GM19351 (cell line): Measurements from ENCODE around the gene ACOT8.

Source experiments
- ATAC-seq: cut with Tn5 transposase; IDR thresholded peaks from one replicate; pipeline ENCODE4 v1.9.1; 2021; ENCODE audit warnings: mild to moderate bottlenecking, moderate library complexity; ENCODE audit not compliant: unreplicated experiment

Gene ACOT8

DNA sequence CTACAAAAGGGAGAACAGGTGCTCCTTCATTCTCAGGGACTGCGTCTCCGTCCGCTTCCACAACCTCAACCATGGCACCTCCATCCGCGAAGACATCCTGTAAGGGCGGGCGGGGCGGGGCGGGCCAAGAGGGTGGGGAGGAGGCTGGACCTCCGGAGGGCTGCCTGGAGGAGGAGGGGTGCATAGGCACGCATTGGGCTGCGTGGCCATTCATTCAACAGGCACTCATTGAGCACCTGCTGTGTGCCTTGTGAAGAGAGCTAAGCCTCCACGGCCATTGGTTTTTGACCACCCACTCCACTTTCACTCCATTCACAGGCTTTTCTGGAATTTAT lies 657 bp upstream of the ACOT8 start:
- ATAC-seq = peak; percentile 34

DNA sequence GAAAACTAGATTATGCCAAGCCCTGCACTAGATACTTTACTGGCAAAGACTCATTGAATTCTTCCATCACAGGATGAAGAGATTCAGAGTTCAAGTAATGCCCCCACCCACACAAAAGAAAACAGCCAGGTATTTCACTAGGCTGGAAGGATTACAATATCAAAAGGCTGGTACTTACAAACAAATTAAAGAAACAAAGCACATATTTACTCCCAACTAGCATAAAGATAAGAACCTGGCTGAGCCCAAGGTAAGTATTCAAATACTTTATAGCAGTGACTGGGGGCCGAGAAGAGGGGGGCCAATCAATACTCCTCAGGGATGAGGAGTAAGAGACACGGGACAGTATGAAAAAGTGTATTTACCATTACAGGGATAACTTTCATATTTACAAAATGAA lies 3.7 kb downstream of the ACOT8 start:
- no peak for ATAC-seq

DNA sequence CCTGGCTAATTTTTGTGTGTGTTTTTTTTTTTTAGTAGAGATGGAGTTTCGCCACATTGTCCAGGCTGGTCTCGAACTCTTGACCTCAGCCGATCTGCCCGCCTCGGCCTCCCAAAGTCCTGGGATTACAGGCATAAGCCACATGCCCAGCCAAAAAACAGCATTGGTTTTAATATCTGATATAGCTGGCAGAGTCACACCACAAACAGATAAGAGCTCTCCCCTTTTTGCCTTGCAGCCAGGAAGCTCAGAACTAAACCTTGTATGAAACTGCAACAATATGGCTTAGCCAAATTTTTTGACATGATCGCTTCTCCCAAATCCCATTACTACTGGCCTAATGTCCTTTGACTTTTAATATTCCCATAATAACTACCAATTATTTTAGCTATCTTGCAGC lies 4.9 kb downstream of the ACOT8 start:
- ATAC-seq = no peak

DNA sequence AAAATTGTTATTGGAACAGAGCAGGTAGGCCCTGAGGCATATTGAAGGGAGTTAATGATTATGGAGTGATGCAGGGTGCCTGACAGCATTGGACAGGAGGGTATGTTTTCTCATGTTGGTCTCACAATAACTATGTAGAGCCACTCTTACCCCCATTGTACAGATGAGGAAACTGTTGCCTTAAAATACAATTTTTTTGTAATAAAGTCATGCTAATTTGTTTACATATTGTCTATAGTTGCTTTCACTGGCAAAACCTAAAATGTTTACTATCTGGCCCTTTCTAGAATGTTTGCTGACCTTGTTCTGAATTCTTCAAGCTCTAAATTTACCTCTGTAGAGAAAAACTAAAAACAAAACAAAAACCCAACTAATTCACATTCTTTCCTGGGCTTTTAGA lies 5.7 kb downstream of the ACOT8 start:
- no peak for ATAC-seq

DNA sequence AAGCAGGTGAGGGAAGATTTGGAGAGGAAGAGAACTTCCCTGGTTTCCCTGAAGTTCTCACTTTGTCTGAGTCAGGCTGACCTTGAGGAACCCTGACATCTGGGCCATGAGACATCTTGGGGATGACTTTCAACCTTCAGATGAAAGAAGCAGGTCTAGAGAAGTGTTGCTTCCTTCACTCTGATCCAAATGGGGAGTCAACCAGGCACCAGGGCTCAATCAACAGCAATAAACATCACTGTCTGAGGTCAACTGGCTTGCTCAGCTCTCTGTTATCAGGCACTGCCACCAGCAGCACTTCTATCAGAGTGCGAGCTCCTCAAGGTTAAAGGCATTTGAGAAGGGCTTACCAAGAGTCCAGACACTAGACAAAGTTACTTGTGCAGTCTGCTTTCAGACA lies 6.3 kb downstream of the ACOT8 start:
- ATAC-seq = no peak

DNA sequence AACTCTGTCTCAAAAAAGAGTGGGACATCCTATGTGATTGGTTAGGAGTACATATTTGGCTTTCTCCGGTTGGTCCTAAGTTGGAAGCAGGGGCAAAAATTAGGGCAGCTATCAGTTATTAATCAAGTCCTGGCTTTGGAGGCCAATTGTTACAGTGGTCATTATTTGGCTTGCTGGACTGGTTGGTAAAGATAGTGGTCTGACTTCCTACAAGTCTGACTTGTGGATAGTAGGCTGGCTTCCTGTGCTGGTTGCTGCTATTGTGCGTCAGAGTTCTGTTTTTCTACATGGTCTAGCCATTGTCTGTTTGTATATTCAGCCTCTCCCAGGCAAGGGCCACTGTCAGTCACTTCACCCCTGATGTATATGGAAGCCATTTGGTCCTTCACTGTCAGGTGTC lies 7.0 kb downstream of the ACOT8 start:
- no peak for ATAC-seq

DNA sequence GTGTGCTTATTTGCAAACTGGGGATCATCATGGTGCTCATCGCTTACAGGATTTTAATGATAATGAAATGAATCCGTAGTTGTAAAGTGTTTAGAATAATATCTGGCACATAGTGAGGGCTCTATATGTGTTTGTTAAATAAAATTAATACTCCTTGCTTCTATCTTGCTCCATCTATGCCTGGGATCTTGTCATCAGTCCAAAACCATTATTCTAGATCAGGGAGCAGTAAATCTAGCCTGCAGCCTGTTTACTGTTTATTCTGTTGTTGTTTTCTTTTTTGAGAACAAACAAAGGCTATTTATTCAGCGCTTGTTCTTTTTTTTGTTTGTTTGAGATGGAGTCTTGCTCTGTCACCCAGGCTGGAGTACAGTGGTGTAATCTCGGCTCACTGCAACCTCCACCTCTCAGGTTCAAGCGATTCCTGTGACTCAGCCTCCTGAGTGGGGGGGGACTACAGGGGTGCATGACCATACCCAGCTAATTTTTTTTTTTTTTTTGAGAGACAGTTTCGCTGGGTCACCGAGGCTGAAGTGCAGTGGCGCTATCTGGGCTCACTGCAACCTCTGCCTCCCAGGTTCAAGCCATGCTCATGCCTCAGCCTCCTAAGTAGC lies 8.1 kb downstream of the ACOT8 start:
- ATAC-seq = no peak

DNA sequence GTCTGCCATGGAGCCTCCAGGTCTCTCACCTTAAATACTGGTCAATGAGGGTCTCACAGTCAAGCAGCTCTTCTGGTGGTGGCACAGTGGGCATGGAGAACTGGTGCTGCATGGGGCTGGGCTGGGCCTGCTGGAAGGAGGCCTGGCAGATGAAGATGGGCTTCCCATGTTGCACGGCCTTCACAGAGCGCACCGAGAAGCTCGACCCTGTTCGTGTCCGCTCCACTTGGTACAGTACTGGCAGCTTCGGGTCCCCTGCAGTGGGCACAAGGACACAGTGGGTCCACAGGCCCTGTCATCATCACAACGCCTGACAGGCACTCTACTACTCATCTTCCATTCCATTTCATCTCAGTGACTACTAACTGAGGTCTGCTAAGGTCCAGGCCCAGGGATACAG lies 8.8 kb downstream of the ACOT8 start:
- ATAC-seq = no peak

DNA sequence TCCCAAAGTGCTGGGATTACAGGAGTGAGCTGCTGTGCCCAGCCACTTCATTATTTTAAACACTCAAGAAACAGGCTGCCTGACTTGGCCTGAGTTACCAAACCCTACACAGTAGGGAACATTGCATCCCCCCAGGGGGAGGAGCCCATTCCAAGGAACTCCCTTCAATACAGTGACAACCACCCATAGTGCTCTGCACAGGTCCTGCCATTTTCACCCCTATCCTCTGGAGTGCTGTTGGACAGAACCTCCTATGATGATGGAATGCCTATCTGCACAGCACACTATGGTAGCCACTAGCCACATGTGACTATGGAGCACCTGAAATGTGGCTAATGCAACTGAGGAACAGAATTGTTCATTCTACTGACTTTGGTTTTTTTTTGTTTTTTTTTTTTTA lies 11.7 kb downstream of the ACOT8 start:
- no peak for ATAC-seq

DNA sequence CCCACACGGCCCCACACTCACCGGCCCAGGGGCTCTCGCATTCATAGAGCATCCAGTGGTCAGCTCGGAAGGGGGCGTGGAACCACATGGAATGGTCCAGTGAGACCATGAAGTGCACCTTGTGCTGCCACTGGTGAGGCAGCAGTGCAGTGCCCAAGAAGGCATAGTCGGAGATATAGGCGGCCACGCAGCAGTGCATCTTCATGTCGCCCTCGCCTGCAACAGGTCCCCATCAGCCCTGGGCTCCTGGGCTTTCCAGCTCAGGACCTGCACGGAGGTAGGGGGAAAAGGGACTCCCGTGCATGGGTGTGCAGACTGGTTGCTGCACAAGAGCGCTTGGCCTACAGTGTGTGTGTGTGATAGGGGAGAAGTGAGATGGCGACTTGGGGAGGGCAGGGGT lies 13.7 kb downstream of the ACOT8 start:
- no peak for ATAC-seq

DNA sequence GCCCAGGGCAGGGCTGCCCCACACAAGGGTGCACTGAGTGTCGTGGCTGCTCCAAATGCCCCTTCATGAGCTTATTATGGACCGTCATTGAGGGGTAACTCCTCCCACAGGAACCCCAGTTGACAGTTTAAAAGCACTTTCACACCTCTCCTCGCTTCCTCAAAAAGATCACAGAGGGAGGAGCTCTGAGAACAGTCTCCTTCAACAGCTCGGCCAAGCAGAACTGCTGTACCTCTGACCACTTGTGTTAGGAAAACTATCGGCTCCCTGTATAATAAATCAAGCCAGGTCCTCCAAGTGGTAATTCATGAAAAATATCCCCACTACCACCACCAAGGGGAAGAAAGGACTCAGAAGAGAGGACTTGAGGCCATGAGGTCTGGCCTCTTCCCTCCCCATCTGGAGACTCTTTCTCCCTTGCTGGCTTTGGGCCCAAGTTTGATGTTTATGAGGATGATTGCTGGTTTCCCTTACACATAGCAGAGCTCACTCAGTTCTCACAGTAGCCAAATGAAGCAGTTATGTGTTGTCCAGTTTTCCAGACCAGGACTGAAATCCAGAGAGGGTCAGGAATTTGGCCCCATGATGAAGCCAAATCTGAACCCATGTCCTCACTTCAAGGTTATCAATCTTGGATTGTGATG lies 14.9 kb downstream of the ACOT8 start:
- ATAC-seq = peak; percentile 84

DNA sequence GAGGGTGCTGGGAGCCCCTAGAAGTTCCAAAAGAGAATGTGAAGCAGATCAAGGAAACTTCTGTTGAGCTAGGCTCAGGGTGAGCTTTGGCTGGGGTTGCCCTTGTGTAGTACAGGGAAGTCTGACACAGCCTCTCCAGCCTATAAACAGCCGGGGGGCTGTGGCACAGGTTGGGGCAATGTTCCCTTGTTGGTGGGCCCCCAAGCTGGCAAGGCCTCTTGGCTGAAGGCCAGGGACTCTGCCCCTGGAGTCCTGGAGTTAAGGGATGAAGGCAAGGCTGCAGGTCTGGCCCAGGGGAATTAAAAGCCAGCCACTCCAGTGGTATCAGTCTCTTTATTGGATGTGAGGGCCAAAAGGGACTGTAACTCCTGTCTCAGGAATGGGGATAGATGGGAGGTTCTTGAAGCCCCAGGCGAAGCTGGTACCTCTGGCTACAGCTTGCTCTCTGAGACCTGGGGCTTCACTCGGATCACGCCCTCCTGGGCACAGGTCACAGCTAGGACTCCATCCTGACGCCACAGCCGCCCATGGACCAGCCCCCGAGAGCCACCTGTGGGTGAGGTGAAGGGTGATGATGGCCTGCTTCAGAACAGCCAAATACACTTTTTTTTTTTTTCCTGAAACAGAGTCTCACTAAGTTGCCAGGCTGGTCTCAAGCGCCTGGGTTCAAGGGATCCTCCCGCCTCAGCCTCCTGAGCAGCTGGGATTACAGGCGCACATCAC lies 15.6 kb downstream of the ACOT8 start:
- ATAC-seq = no peak

DNA sequence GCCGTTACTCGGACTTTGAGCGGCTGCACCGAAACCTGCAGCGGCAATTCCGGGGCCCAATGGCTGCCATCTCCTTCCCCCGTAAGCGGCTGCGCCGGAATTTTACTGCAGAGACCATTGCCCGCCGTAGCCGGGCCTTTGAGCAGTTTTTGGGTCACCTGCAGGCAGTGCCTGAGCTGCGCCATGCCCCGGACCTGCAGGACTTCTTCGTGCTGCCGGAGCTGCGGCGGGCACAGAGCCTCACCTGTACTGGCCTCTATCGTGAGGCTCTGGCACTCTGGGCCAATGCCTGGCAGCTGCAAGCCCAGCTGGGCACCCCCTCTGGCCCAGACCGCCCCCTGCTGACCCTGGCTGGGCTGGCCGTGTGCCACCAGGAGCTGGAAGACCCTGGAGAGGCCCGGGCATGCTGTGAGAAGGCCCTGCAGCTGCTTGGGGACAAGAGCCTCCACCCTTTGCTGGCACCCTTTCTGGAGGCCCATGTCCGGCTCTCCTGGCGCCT lies 16.4 kb downstream of the ACOT8 start:
- no peak for ATAC-seq

DNA sequence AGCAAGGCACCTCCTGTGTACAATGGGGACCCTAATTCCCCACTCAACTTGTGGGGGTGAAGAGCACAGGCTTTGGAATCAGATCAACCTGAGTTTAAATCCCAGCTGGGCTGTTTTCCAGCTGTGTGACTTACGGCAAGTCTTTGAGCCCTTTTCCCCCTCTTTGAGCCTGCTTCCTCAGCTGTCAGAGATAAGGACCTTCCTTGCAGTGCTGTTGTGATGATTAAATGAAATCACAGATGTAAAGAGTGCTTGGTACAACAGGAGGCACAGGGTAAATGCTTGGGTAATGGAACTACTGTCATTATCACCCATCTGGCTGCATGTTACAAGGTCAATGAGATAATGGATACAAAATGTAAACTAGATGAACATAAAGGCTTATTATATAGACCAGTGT lies 20.4 kb downstream of the ACOT8 start:
- no peak for ATAC-seq

DNA sequence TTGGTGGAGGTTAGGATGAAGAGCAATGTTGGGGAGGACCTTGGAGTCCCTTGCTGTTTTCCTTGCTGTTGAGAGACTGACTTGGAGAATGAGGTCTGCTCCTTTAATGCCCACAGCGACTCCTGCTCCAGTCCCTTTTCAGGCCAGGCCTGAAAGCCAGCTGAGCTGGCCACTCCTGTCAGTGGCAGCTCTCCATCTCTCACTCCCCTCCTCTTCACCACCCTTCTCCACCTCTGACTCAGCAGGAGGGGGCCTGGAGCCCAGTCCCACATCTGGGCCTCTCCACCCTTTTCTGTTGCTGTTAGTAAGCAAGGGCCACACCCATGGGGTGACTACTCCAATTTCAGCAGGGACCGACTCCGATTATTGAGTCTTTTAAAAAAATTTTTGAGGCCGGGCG lies 21.4 kb downstream of the ACOT8 start:
- ATAC-seq = no peak

DNA sequence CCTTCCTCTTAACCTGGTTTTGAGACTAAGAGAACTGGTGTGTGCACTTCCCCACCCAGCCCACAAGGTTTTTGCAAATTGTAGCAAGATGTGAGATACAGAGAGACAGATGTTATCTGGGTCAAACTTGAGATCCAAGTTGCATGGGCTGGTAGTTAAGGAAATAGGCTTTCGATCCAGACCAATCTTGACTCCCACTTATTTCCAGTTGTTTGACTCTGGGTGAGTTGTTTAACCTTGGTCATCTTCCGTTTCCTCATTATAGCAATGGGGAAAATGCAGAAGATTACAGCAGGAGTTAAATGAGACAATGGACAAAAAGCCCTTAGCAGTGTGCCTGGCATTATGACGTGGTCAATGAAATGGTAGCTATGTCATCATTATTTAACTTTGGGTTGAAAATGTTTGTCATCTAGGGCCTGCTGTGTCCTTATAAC lies 21.8 kb downstream of the ACOT8 start:
- ATAC-seq = no peak

DNA sequence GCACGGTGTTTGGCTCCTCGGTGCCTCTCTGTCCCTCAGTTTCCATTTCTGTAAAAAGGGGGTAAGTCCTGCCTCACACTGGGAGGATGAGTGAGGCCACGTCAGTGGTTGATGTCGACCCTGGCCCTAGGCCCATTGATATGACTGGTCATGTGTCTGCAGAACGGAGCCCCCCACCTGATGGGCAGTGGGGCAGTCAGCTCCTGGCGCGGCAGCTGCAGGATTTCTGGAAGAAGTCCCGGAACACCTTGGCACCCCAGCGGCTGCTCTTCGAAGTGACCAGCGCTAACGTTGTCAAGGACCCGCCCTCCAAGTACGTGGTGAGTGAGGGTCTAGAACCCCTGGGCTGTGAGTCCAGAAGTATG lies 22.4 kb downstream of the ACOT8 start:
- no peak for ATAC-seq

DNA sequence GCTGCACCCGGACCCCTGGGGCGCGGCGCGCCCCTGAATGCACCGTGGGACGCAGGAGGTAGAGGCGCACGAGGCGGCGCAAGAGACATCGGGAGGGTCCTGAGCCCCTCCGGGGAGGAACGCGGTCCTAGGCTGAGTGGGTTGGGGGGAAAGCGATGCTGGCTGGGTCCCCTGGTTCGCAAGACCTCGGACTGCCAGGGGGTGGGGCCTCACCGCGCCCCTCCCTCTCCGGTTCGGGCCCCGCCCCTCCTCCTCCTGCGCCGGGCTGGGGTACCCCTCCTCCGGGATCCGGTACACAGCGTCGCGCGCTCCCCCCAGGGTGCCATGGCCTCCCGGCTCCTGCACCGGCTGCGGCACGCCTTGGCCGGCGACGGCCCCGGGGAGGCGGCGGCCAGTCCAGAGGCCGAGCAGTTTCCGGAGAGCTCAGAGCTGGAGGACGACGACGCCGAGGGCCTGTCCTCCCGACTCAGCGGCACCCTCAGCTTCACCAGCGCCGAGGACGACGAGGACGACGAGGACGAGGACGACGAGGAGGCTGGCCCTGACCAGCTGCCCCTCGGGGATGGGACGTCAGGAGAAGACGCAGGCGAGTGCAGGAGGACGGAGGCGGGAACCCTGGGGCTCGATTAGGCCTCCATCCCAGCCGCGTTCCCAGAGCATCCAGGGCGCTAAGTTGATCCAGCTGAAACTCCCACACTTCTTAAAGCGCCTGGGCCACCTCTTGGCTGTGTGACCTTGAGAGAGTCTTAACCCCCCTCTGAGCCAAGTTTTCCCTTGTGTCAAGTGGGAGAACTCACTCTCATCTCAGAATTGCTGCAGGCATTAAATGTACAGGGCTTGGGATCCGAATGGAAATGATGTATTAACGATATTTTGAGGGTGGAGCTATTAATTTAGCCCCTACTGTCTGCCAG lies 23.1 kb downstream of the ACOT8 start:
- ATAC-seq = no peak

DNA sequence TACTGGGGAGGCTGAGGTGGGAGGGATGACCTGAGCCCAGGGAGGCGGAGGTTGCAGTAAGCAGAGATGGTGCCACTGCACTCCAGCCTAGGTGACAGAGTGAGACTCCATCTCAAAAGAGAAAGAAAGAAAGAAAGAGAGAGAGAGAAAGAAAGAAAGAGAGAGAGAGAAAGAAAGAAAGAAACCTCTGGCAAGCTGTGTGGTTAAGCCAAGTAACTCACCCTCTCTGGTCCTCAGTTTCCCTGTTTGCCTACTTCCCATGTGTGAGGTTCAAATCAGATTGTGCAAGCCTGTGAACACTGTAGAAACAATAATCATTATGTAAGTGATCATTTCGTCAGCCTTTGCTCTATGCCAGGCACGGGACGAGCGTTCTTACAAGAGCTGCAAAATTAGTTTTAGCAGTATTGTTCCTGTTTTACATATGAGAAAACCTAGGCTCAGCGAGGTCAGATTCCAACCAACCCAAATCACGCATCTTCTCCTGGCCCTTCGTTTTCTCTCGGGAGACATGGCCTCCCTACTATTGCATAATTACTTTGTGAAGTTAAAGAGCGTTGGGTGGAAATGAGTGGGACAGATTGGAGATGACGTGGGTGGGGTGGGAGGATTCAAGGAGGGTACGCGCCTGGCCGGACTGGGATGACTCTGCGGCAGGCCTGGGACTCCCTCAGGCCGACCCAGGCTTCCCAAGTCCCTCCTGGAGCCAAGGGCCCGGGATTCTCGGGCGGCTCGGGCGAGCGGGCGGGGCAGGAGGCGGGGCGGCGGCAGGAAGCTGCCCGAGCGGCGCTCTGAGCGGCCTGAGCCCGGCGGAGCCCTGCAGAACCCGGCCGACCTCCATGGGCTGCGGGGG lies 23.9 kb downstream of the ACOT8 start, which contains the start of gene SNX21:
SNX21 (plus strand) TSS at position 770 of the 853 bp plus-strand sequence. CDS start 121 bp downstream, outside the sequence.
- no peak for ATAC-seq

DNA sequence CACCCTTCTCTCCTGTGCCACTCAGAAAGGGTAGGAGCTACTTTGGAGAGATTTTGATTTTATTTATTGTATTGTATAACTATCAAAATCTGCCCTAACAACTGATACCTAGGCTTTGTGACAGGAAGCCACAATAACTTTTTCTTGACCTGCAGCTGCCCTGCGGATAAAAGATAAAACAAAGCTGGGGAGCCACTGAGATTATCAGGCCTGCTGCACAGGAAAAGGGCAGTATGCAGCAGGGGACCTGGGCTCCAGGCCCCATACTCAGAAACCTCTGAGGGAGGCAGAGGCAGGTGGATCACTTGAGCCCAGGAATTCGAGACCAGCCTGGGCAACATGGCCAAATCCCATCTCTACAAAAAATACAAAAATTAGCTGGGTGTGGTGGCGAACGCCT lies 24.6 kb downstream of the ACOT8 start:
- ATAC-seq = no peak
